ENCODE measurements around the gene STRN4.
A peak's percentile ranks its signal among the peaks of the same experiment; 100 is the strongest.

The STRN4 gene

DNA sequence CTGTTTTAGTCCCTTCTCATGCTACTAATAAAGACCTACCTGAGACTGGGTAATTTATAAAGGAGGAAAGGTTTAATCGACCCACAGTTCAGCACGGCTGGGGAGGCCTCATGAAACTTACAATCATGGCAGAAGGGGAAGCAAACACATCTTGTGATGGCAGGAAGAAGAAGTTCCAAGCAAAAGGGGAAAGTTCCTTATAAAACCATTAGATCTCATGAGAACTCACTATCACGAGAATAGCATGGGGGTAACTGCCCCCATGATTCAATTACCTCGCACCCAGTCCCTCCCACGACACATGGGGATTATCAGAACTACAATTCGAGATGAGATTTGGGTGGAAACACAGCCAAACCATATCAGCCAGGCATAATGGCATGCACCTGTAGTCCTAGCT lies 13.0 kb upstream of the STRN4 start:
- H3K4me3 ChIP-seq (ENCODE audit: low read depth, low read length), result no peak overlapping the region
- TF ChIP-seq, protein P1, sequence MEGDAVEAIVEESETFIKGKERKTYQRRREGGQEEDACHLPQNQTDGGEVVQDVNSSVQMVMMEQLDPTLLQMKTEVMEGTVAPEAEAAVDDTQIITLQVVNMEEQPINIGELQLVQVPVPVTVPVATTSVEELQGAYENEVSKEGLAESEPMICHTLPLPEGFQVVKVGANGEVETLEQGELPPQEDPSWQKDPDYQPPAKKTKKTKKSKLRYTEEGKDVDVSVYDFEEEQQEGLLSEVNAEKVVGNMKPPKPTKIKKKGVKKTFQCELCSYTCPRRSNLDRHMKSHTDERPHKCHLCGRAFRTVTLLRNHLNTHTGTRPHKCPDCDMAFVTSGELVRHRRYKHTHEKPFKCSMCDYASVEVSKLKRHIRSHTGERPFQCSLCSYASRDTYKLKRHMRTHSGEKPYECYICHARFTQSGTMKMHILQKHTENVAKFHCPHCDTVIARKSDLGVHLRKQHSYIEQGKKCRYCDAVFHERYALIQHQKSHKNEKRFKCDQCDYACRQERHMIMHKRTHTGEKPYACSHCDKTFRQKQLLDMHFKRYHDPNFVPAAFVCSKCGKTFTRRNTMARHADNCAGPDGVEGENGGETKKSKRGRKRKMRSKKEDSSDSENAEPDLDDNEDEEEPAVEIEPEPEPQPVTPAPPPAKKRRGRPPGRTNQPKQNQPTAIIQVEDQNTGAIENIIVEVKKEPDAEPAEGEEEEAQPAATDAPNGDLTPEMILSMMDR (IDR thresholded peaks at IDR 0.05; ENCODE audit: borderline replicate concordance, insufficient read depth, low read depth, low read length), result no peak

GRCh38 chr19:46756544-46756888 lies 10.3 kb upstream of the STRN4 start:
- H3K4me3 ChIP-seq (ENCODE audit: low read depth, low read length), result no peak overlapping the region
- TF ChIP-seq, protein P1 (IDR thresholded peaks at IDR 0.05; ENCODE audit: borderline replicate concordance, insufficient read depth, low read depth, low read length), result no peak

DNA sequence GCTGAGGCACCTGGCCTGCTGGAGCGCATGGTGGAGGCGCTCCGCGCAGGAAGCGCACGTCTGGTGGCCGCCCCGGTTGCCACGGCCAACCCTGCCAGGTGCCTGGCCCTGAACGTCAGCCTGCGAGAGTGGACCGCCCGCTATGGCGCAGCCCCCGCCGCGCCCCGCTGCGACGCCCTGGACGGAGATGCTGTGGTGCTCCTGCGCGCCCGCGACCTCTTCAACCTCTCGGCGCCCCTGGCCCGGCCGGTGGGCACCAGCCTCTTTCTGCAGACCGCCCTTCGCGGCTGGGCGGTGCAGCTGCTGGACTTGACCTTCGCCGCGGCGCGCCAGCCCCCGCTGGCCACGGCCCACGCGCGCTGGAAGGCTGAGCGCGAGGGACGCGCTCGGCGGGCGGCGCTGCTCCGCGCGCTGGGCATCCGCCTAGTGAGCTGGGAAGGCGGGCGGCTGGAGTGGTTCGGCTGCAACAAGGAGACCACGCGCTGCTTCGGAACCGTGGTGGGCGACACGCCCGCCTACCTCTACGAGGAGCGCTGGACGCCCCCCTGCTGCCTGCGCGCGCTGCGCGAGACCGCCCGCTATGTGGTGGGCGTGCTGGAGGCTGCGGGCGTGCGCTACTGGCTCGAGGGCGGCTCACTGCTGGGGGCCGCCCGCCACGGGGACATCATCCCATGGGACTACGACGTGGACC lies 9.7 kb upstream of the STRN4 start:
- TF ChIP-seq, protein P1 (IDR thresholded peaks at IDR 0.05; ENCODE audit: borderline replicate concordance, insufficient read depth, low read depth, low read length), result no peak
- H3K4me3 ChIP-seq (ENCODE audit: low read depth, low read length), result no peak overlapping the region

- TF ChIP-seq, protein P1 (IDR thresholded peaks at IDR 0.05; ENCODE audit: borderline replicate concordance, insufficient read depth, low read depth, low read length), result no peak
- no peak overlapping the region for H3K4me3 ChIP-seq (ENCODE audit: low read depth, low read length)
Observed at GRCh38 chr19:46755077-46755852, 9.0 kb upstream of the STRN4 start.

- H3K4me3 ChIP-seq (ENCODE audit: low read depth, low read length), result no peak overlapping the region
- TF ChIP-seq, protein P1 (IDR thresholded peaks at IDR 0.05; ENCODE audit: borderline replicate concordance, insufficient read depth, low read depth, low read length), result peak; percentile 63; the same call in 1 of the 2 replicates
Observed at GRCh38 chr19:46753420-46754155, 7.3 kb upstream of the STRN4 start.

DNA sequence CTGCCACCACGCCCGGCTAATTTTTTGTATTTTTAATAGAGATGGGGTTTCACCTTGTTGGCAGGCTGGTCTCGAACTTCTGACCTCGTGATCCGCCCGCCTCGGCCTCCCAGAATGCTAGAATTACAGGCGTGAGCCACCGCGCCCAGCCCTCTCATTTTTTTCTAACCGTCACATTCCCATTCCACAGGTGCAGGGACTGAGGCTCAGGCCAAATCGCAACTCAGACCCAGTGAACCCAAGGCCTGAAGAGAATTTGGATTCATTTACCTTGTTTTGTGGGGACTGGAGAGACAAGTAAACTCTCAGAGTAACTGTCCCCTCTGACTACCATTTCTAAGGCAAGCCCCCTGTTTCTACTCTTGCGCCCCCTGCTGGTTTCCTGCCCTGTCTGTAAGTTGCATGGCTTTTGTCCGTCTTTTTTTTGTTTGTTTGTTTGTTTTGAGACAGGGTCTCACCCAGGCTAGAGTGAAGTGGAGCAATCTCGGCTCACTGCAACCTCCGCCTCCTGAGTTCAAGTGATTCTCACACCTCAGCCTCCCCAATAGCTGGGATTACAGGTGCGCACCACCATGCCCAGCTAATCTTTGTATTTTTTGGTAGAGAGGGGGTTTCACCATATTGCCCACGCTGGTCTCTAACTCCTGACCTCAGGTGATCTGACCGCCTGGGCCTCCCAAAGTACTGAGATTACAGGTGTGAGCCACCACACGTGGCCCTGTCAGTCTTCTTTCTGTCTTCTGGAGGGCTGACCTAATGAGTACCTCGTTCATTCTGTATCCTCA lies 2.3 kb upstream of the STRN4 start:
- no peak overlapping the region for H3K4me3 ChIP-seq (ENCODE audit: low read depth, low read length)
- TF ChIP-seq, protein P1 (IDR thresholded peaks at IDR 0.05; ENCODE audit: borderline replicate concordance, insufficient read depth, low read depth, low read length), result peak; percentile 82
